ENCODE data around the gene MCAT.
"Not testable (repeated sequence)": the region's sequence is repeated elsewhere in the genome, so short reads cannot be mapped to it uniquely, and the experiment has no call there.

Gene MCAT

GRCh38 chr22:43151251-43152002 lies 8.2 kb upstream of the MCAT start, which contains the start of gene TSPO:
Gene TSPO, plus strand, starts transcription at chr22:43151559. Its CDS starts 7,680 bp downstream, at chr22:43159239.
- H3K36me3 ChIP-seq (ENCODE audit: low read depth) = 0 out of 2 replicates have a peak, but pooled peaks cover 7% of the 10 kb centered on the region
- H3K4me3 ChIP-seq (ENCODE audit: severe bottlenecking) = peak within 1 kb of the TSS; percentile 73
- peak within 1 kb of the TSS; percentile 89 for H3K27ac ChIP-seq (ENCODE audit: poor library complexity, severe bottlenecking)
- no peak for TF ChIP-seq CTCF (IDR thresholded peaks at IDR 0.05; ENCODE audit: poor library complexity, severe bottlenecking)
- no peaks in the 10 kb centered on the region for H3K9me3 ChIP-seq (ENCODE audit: severe bottlenecking)
- ATAC-seq (ENCODE audit: low read depth) = peak; percentile 47
- no peaks in the 10 kb centered on the region for H3K27me3 ChIP-seq (ENCODE audit: insufficient read depth, poor library complexity, severe bottlenecking)
- peaks cover 6% of the 10 kb centered on the region for H3K4me1 ChIP-seq (ENCODE audit: insufficient read depth, poor library complexity, severe bottlenecking)
- peak; percentile 64 for DNase-seq (ENCODE audit: low spot score)

GRCh38 chr22:43150731-43151206 lies 7.6 kb upstream of the MCAT start:
- ATAC-seq (ENCODE audit: low read depth) (no peak), DNase-seq (ENCODE audit: low spot score) (no peak)
- Histone ChIP-seq H3K27me3 (ENCODE audit: insufficient read depth, poor library complexity, severe bottlenecking) (no peaks in the 10 kb centered on the region), H3K9me3 (ENCODE audit: severe bottlenecking) (no peaks in the 10 kb centered on the region), H3K36me3 (ENCODE audit: low read depth) (0 out of 2 replicates have a peak, but pooled peaks cover 4% of the 10 kb centered on the region), H3K27ac (ENCODE audit: poor library complexity, severe bottlenecking) (peak overlapping the region; percentile 89), H3K4me1 (ENCODE audit: insufficient read depth, poor library complexity, severe bottlenecking) (peaks cover 6% of the 10 kb centered on the region), H3K4me3 (ENCODE audit: severe bottlenecking) (peak overlapping the region; percentile 73)
- no peak for TF ChIP-seq CTCF (IDR thresholded peaks at IDR 0.05; ENCODE audit: poor library complexity, severe bottlenecking)

- Histone ChIP-seq H3K4me1 (ENCODE audit: insufficient read depth, poor library complexity, severe bottlenecking) (peaks cover 2% of the 10 kb centered on the region), H3K9me3 (ENCODE audit: severe bottlenecking) (no peaks in the 10 kb centered on the region), H3K27me3 (ENCODE audit: insufficient read depth, poor library complexity, severe bottlenecking) (no peaks in the 10 kb centered on the region), H3K36me3 (ENCODE audit: low read depth) (no peaks in the 10 kb centered on the region), H3K4me3 (ENCODE audit: severe bottlenecking) (no peak overlapping the region), H3K27ac (ENCODE audit: poor library complexity, severe bottlenecking) (peak overlapping the region; percentile 24)
- ATAC-seq (ENCODE audit: low read depth) (peak; percentile 36; the same call in 2 of the 3 replicates), DNase-seq (ENCODE audit: low spot score) (no peak)
- no peak for TF ChIP-seq CTCF (IDR thresholded peaks at IDR 0.05; ENCODE audit: poor library complexity, severe bottlenecking)
Observed at GRCh38 chr22:43148581-43148980, 5.4 kb upstream of the MCAT start.

GRCh38 chr22:43147821-43148220 lies 4.6 kb upstream of the MCAT start:
- no peak overlapping the region for H3K4me3 ChIP-seq (ENCODE audit: severe bottlenecking)
- no peaks in the 10 kb centered on the region for H3K36me3 ChIP-seq (ENCODE audit: low read depth)
- DNase-seq (ENCODE audit: low spot score) (no peak), ATAC-seq (ENCODE audit: low read depth) (no peak)
- no peaks in the 10 kb centered on the region for H3K9me3 ChIP-seq (ENCODE audit: severe bottlenecking)
- no peaks in the 10 kb centered on the region for H3K27me3 ChIP-seq (ENCODE audit: insufficient read depth, poor library complexity, severe bottlenecking)
- no peaks in the 10 kb centered on the region for H3K4me1 ChIP-seq (ENCODE audit: insufficient read depth, poor library complexity, severe bottlenecking)
- H3K27ac ChIP-seq (ENCODE audit: poor library complexity, severe bottlenecking) = no peak overlapping the region
- TF ChIP-seq CTCF (IDR thresholded peaks at IDR 0.05; ENCODE audit: poor library complexity, severe bottlenecking) = no peak

GRCh38 chr22:43146332-43146731 lies 3.1 kb upstream of the MCAT start:
- ATAC-seq (ENCODE audit: low read depth); H3K4me1 ChIP-seq (ENCODE audit: insufficient read depth, poor library complexity, severe bottlenecking); DNase-seq (ENCODE audit: low spot score); H3K9me3 ChIP-seq (ENCODE audit: severe bottlenecking); H3K4me3 ChIP-seq (ENCODE audit: severe bottlenecking); H3K27me3 ChIP-seq (ENCODE audit: insufficient read depth, poor library complexity, severe bottlenecking); H3K36me3 ChIP-seq (ENCODE audit: low read depth); H3K27ac ChIP-seq (ENCODE audit: poor library complexity, severe bottlenecking): not testable (repeated sequence)

GRCh38 chr22:43145371-43145770 lies 2.2 kb upstream of the MCAT start:
- not testable (repeated sequence) for ATAC-seq (ENCODE audit: low read depth); DNase-seq (ENCODE audit: low spot score); H3K4me3 ChIP-seq (ENCODE audit: severe bottlenecking); H3K9me3 ChIP-seq (ENCODE audit: severe bottlenecking); H3K27me3 ChIP-seq (ENCODE audit: insufficient read depth, poor library complexity, severe bottlenecking); H3K27ac ChIP-seq (ENCODE audit: poor library complexity, severe bottlenecking); H3K4me1 ChIP-seq (ENCODE audit: insufficient read depth, poor library complexity, severe bottlenecking)
- peaks cover 16% of the 10 kb centered on the region for H3K36me3 ChIP-seq (ENCODE audit: low read depth)

Measured in RWPE2 (cell line).